H1 (cell line): ENCODE data around the gene PNCK. TPM values are rescaled to one million over a fixed set of nuclear protein-coding genes. Genes with fewer than 3 reads are reported as not detected.

Experiments used
- CTCF ChIA-PET: fragments of 300-600 bp; sonication (Branson Sonifier 250); formaldehyde crosslinking; loops from one replicate; lab custom pipeline; 2021; ENCODE audit not compliant: partially characterized antibody; lab: Charles Lee
- POLR2A ChIA-PET: fragments of 300-600 bp; sonication (Branson Sonifier 250); formaldehyde crosslinking; loops from one replicate; lab custom pipeline; 2021; ENCODE audit warnings: inconsistent platforms; ENCODE audit not compliant: partially characterized antibody; lab: Charles Lee
- DNase-seq, 2 experiments: peaks; one replicate each; pipeline versions ENCODE4 v3.0.0 to v3.0.0-alpha.2; 2010 to 2022; ENCODE audit warnings: low spot score in 2 of 2, low read depth in 1 of 2, mixed read lengths in 1 of 2
- FAIRE-seq: peaks from 2 replicates; lab custom pipeline; 2011; peaks lifted over from hg19 to GRCh38; lab: Jason Lieb, UNC
- H2AFZ ChIP-seq: 2 replicates; pipeline ENCODE4 v1.8.1; 2012; ENCODE audit warnings: low read length, inconsistent platforms
- H2AK5ac ChIP-seq: 2 replicates; pipeline ENCODE4 v1.6.1; 2013; ENCODE audit warnings: low read depth, low read length
- H2BK120ac ChIP-seq: replicated peaks from 2 replicates; pipeline ENCODE3; 2013; ENCODE audit warnings: low read depth, low read length, inconsistent platforms
- H2BK12ac ChIP-seq: 2 replicates; pipeline ENCODE4 v1.6.1; 2013; ENCODE audit warnings: low read depth, low read length
- H2BK15ac ChIP-seq: 2 replicates; pipeline ENCODE4 v1.6.1; 2013; ENCODE audit warnings: low read length
- H2BK20ac ChIP-seq: 2 replicates; pipeline ENCODE4 v1.6.1; 2013; ENCODE audit warnings: low read length
- H2BK5ac ChIP-seq: 2 replicates; pipeline ENCODE4 v1.6.1; 2013; ENCODE audit warnings: low read depth, low read length
- H3K14ac ChIP-seq: 2 replicates; pipeline ENCODE4 v1.6.1; 2013; ENCODE audit warnings: inconsistent platforms; ENCODE audit not compliant: insufficient read length
- H3K18ac ChIP-seq: 2 replicates; pipeline ENCODE4 v1.6.1; 2013; ENCODE audit warnings: low read length; ENCODE audit errors: extremely low read depth
- H3K23ac ChIP-seq: 2 replicates; pipeline ENCODE4 v1.6.1; 2013; ENCODE audit warnings: inconsistent platforms; ENCODE audit not compliant: insufficient read length
- H3K23me2 ChIP-seq: 2 replicates; pipeline ENCODE4 v1.6.1; 2013; ENCODE audit warnings: low read depth, low read length
- H3K27ac ChIP-seq: 2 replicates; pipeline ENCODE4 v1.6.1; 2011; ENCODE audit warnings: low read depth, low read length, inconsistent platforms
- H3K27me3 ChIP-seq, 4 experiments: replicated peaks in 1 of 4; 1 replicate in 1 of 4; 2 replicates in 3 of 4; pipeline versions ENCODE4 v1.6.1 to v1.8.1; 2011 to 2013; ENCODE audit warnings: low read length in 3 of 4, mild to moderate bottlenecking in 3 of 4, inconsistent platforms in 2 of 4, mixed read lengths in 2 of 4, moderate library complexity in 1 of 4; ENCODE audit not compliant: control insufficient read depth in 3 of 4, insufficient read depth in 3 of 4; ENCODE audit errors: extremely low read depth in 1 of 4
- H3K36me3 ChIP-seq, 4 experiments: 2 replicates each; pipeline versions ENCODE4 v1.6.1 to v1.8.1; 2011 to 2013; ENCODE audit warnings: mild to moderate bottlenecking in 4 of 4, low read length in 3 of 4, moderate library complexity in 2 of 4, control low read depth in 1 of 4, inconsistent platforms in 1 of 4; ENCODE audit not compliant: insufficient read depth in 4 of 4, control insufficient read depth in 2 of 4
- H3K4ac ChIP-seq: replicated peaks from 2 replicates; pipeline ENCODE3; 2013; ENCODE audit warnings: low read length, low read depth, mixed read lengths, inconsistent platforms; ENCODE audit not compliant: insufficient read length
- H3K4me1 ChIP-seq, 4 experiments: replicated peaks in 1 of 4; 1 replicate in 1 of 4; 2 replicates in 3 of 4; pipeline versions ENCODE4 v1.6.1 to v1.8.1; 2011 to 2013; ENCODE audit warnings: low read length in 3 of 4, inconsistent platforms in 2 of 4, mixed read lengths in 1 of 4; ENCODE audit not compliant: insufficient read depth in 4 of 4, control insufficient read depth in 3 of 4
- H3K4me2 ChIP-seq, 2 experiments: 2 replicates each; pipeline versions ENCODE4 v1.6.1 to v1.8.1; 2011 to 2013; ENCODE audit warnings: low read depth in 2 of 2, low read length in 2 of 2, control low read depth in 1 of 2, inconsistent platforms in 1 of 2, mild to moderate bottlenecking in 1 of 2; ENCODE audit not compliant: insufficient read depth in 1 of 2
- H3K4me3 ChIP-seq, 4 experiments: fragments of 200-600, 300-600 bp in 1 of 4; sonication (generic), shearing (Covaris generic), sonication (Bioruptor Twin) in 1 of 4; 2 replicates each; pipeline versions ENCODE4 v1.5.1 to v1.8.1; 2011 to 2016; ENCODE audit warnings: low read length in 4 of 4, low read depth in 3 of 4, control low read depth in 2 of 4, inconsistent platforms in 2 of 4, mild to moderate bottlenecking in 2 of 4, mixed read lengths in 1 of 4, moderate library complexity in 1 of 4; ENCODE audit not compliant: insufficient read depth in 2 of 4; ENCODE audit errors: extremely low read depth in 1 of 4
- H3K56ac ChIP-seq: replicated peaks from 2 replicates; pipeline ENCODE3; 2013; ENCODE audit warnings: low read depth, mild to moderate bottlenecking, mixed read lengths, low read length, inconsistent platforms; ENCODE audit not compliant: insufficient read length
- H3K79me1 ChIP-seq: 2 replicates; pipeline ENCODE4 v1.6.1; 2013; ENCODE audit warnings: low read depth, low read length, control low read depth
- H3K79me2 ChIP-seq, 2 experiments: 2 replicates each; pipeline versions ENCODE4 v1.6.1 to v1.8.1; 2012 to 2013; ENCODE audit warnings: low read length in 2 of 2, mild to moderate bottlenecking in 2 of 2, inconsistent platforms in 1 of 2; ENCODE audit not compliant: insufficient read depth in 2 of 2, control insufficient read depth in 1 of 2
- H3K9ac ChIP-seq, 4 experiments: replicated peaks in 1 of 4; 1 replicate in 1 of 4; 2 replicates in 3 of 4; pipeline versions ENCODE4 v1.6.1 to v1.8.1; 2011 to 2013; ENCODE audit warnings: low read depth in 3 of 4, low read length in 3 of 4, control low read depth in 2 of 4, mild to moderate bottlenecking in 2 of 4, moderate library complexity in 2 of 4, inconsistent platforms in 1 of 4; ENCODE audit errors: extremely low read depth in 1 of 4
- H3K9me3 ChIP-seq, 2 experiments: 2 replicates each; pipeline versions ENCODE4 v1.6.1 to v1.8.1; 2012 to 2013; ENCODE audit warnings: mild to moderate bottlenecking in 2 of 2, moderate library complexity in 2 of 2, control low read depth in 1 of 2, inconsistent platforms in 1 of 2, low read depth in 1 of 2, low read length in 1 of 2, mixed read lengths in 1 of 2; ENCODE audit not compliant: insufficient read depth in 2 of 2
- H4K20me1 ChIP-seq, 2 experiments: replicated peaks in 1 of 2; 2 replicates each; pipeline versions ENCODE3 to v1.8.1; 2011 to 2013; ENCODE audit warnings: inconsistent platforms in 2 of 2, low read length in 2 of 2, mild to moderate bottlenecking in 1 of 2; ENCODE audit not compliant: insufficient read depth in 2 of 2, control insufficient read depth in 1 of 2
- H4K5ac ChIP-seq: 2 replicates; pipeline ENCODE4 v1.6.1; 2013; ENCODE audit warnings: low read length, low read depth, mixed read lengths, inconsistent platforms; ENCODE audit not compliant: insufficient read length
- H4K8ac ChIP-seq: 2 replicates; pipeline ENCODE4 v1.8.0; 2013; ENCODE audit warnings: mild to moderate bottlenecking, moderate library complexity, low read length, inconsistent platforms; ENCODE audit not compliant: insufficient read depth; ENCODE audit errors: extremely low read depth
- H4K91ac ChIP-seq: replicated peaks from 2 replicates; pipeline ENCODE3; 2013; ENCODE audit warnings: low read length, mixed read lengths, inconsistent platforms; ENCODE audit not compliant: insufficient read length
- CHD1 ChIP-seq: IDR thresholded peaks from 2 replicates; pipeline ENCODE4 v1.6.1; 2012; ENCODE audit warnings: low read depth, low read length, improper control_type of control experiment
- CTCF ChIP-seq, 3 experiments: IDR thresholded peaks; 1 replicate in 2 of 3; 2 replicates in 1 of 3; pipeline versions ENCODE4 v1.5.1 to v1.6.1; 2011; ENCODE audit warnings: low read length in 3 of 3, mild to moderate bottlenecking in 3 of 3, inconsistent platforms in 2 of 3, low read depth in 1 of 3, moderate library complexity in 1 of 3; ENCODE audit not compliant: insufficient read depth in 1 of 3; ENCODE audit errors: control extremely low read depth in 1 of 3
- EP300 ChIP-seq, 2 experiments: IDR thresholded peaks; 1 replicate in 1 of 2; 2 replicates in 1 of 2; pipeline ENCODE4 v1.6.1; 2011 to 2012; ENCODE audit warnings: low read depth in 2 of 2, low read length in 2 of 2, mild to moderate bottlenecking in 2 of 2, borderline replicate concordance in 1 of 2, inconsistent platforms in 1 of 2, moderate library complexity in 1 of 2
- EZH2 ChIP-seq: fragments of 200-600 bp; sonication (generic); IDR thresholded peaks from 2 replicates; pipeline ENCODE4 v1.7.1; 2012; ENCODE audit warnings: low read depth, mild to moderate bottlenecking, moderate library complexity, low read length, inconsistent platforms; ENCODE audit not compliant: severe bottlenecking
- FOSL1 ChIP-seq: IDR thresholded peaks from 2 replicates; pipeline ENCODE4 v1.6.1; 2011; ENCODE audit warnings: mild to moderate bottlenecking, low read depth, low read length, moderate library complexity; ENCODE audit not compliant: insufficient read depth
- HDAC6 ChIP-seq: IDR thresholded peaks from one replicate; pipeline ENCODE4 v1.7.1; 2012; ENCODE audit warnings: low read depth, mild to moderate bottlenecking, inconsistent platforms, low read length, moderate library complexity
- KDM5A ChIP-seq: fragments of 200-600 bp; IDR thresholded peaks from 2 replicates; pipeline ENCODE4 v1.7.1; 2012; ENCODE audit warnings: mild to moderate bottlenecking, low read length, inconsistent platforms, mixed read lengths
- RBBP5 ChIP-seq: IDR thresholded peaks from 2 replicates; pipeline ENCODE4 v1.7.1; 2012; ENCODE audit warnings: low read depth, mild to moderate bottlenecking, inconsistent platforms, low read length, moderate library complexity, borderline replicate concordance
- RFX5 ChIP-seq: IDR thresholded peaks from 2 replicates; pipeline ENCODE4 v1.6.1; 2011; ENCODE audit warnings: low read depth, low read length, improper control_type of control experiment, borderline replicate concordance
- SIN3A ChIP-seq, 2 experiments: IDR thresholded peaks in 1 of 2; conservative IDR thresholded peaks in 1 of 2; 2 replicates each; pipeline ENCODE4 v1.6.1; 2011 to 2012; ENCODE audit warnings: low read length in 2 of 2, improper control_type of control experiment in 1 of 2, low read depth in 1 of 2, mild to moderate bottlenecking in 1 of 2
- TBP ChIP-seq: IDR thresholded peaks from 2 replicates; pipeline ENCODE4 v1.6.1; 2011; ENCODE audit warnings: low read depth, low read length, improper control_type of control experiment
- WGBS, 2 experiments: shearing (Covaris generic) in 1 of 2; methylation state at CpG; one replicate each; pipeline versions ENCODE4 v1.1.6 to v1.1.7; 2013 to 2015; ENCODE audit warnings: low lambda C conversion rate in 2 of 2, mixed read lengths in 2 of 2, inconsistent platforms in 1 of 2, low coverage in 1 of 2, missing lambda C conversion rate in 1 of 2; ENCODE audit not compliant: insufficient replicate concordance in 2 of 2, insufficient coverage in 1 of 2, insufficient read length in 1 of 2; ENCODE audit errors: extremely low coverage in 1 of 2, missing lambda C conversion rate in 1 of 2; 5-methylcytosine and 5-hydroxymethylcytosine counted together
- polyA plus RNA-seq, 7 experiments: library from polyadenylated mRNA; depleted of rRNA in 3 of 7; stranded (reverse) in 5 of 7; unstranded in 2 of 7; fragments of >200 nt in 5 of 7; fragments of 200-250 nt in 2 of 7; gene quantifications; 1 replicate in 5 of 7; 2 replicates in 1 of 7; 4 replicates in 1 of 7; pipeline versions ENCODE4 v1.2.1 to v1.2.3, GENCODE V29; 2011 to 2013; ENCODE audit warnings: missing spikeins in 2 of 7, mixed read lengths in 2 of 7
- total RNA-seq: library from RNA; stranded (reverse); fragmentation: NEBNext Ultra II Directional; extraction: Animal tissue kit (Norgen Biotek cat#: 25700); gene quantifications from 2 replicates; pipeline ENCODE4 v1.2.1, GENCODE V29; 2021

PNCK gene
- total and polyA plus RNA-seq, 2 of the 8 experiments (the other 6 are each of a cell fraction or from before 2014, with no cell fraction given) = 6.2 to 6.3 TPM

GRCh38 chrX:153714256-153714655, 40.6 kb upstream of the PNCK start:
- Histone ChIP-seq H3K79me2 (no peaks in the 10 kb centered on the region; a peak in 1 of 4 replicates), H3K36me3 (peaks cover 4 to 34% (median 19%) of the 10 kb centered on the region in 4 experiments), H2BK20ac (no peak overlapping the region), H2BK120ac (no peak overlapping the region), H4K8ac (no peak overlapping the region), H4K91ac (no peak overlapping the region), H3K9ac (no peak overlapping the region), H3K27me3 (no peaks in the 10 kb centered on the region), H4K20me1 (peaks cover 0 to 3% of the 10 kb centered on the region in 2 experiments), H3K23ac (no peak overlapping the region), H4K5ac (no peak overlapping the region), H3K27ac (no peak overlapping the region), H2BK15ac (no peak overlapping the region), H3K18ac (no peak overlapping the region), H3K14ac (no peak overlapping the region), H3K79me1 (no peaks in the 10 kb centered on the region), H2BK5ac (no peak overlapping the region), H3K9me3 (no peaks in the 10 kb centered on the region), H3K4me2 (no peak overlapping the region), H3K4me3 (no peak overlapping the region), H3K56ac (no peak overlapping the region), H3K4ac (no peak overlapping the region), H2AK5ac (no peak overlapping the region), H2BK12ac (no peak overlapping the region), H3K4me1 (no peaks in the 10 kb centered on the region), H3K23me2 (no peaks in the 10 kb centered on the region), H2AFZ (no peak overlapping the region)
- DNase-seq (no peak), FAIRE-seq (no peak)
- POLR2A ChIA-PET = interaction anchor here (0.8 to 1.5 kb wide), 4 partner anchors 13 to 273 kb away, joined by 3 to 4 read pairs (median 3); no protein-coding TSS in a partner anchor
- 94% methylated on average over 3 of the region's 3 CpGs; no CpG with 5 or more reads in 1 of the 2 experiments for WGBS, 2 experiments
- CTCF ChIA-PET = no interaction called here
- no peak for TF ChIP-seq RFX5
- no peak for TF ChIP-seq CHD1
- no peak for TF ChIP-seq FOSL1
- TF ChIP-seq HDAC6 = no peak
- TF ChIP-seq CTCF (IDR thresholded peaks at IDR 0.05; ENCODE audit: control extremely low read depth in 1 of 3, insufficient read depth in 1 of 3, low read depth in 1 of 3, low read length in 3 of 3) = no peak
- TF ChIP-seq SIN3A (conservative IDR thresholded peaks at IDR 0.05 in 1 of 2, IDR thresholded peaks at IDR 0.05 in 1 of 2; ENCODE audit: low read depth in 1 of 2, low read length in 2 of 2) = no peak
- no peak for TF ChIP-seq EP300 (IDR thresholded peaks at IDR 0.05; ENCODE audit: borderline replicate concordance in 1 of 2, low read depth in 2 of 2, low read length in 2 of 2)
- TF ChIP-seq TBP = no peak
- no peak for TF ChIP-seq EZH2
- TF ChIP-seq RBBP5 = no peak
- TF ChIP-seq KDM5A = no peak
